Choroid plexus epithelial cell (primary cell): Measurements from ENCODE around the gene CACNA1H.
"Not testable (repeated sequence)": the region's sequence is repeated elsewhere in the genome, so short reads cannot be mapped to it uniquely, and the experiment has no call there.

Experiments
- DNase-seq: peaks from one replicate; pipeline ENCODE4 v3.0.0-alpha.2; 2010; ENCODE audit warnings: low read depth
- H3K4me3 ChIP-seq: 2 replicates; pipeline ENCODE4 v1.5.1; 2011; ENCODE audit warnings: low read depth, mild to moderate bottlenecking, control low read depth, low read length, moderate library complexity
- CTCF ChIP-seq: conservative IDR thresholded peaks from 2 replicates; pipeline ENCODE4 v1.5.1; 2011; ENCODE audit warnings: low read depth, mild to moderate bottlenecking, control low read depth, inconsistent platforms, low read length, moderate library complexity

Gene CACNA1H

GRCh38 chr16:1245452-1246020 lies 92.6 kb downstream of the CACNA1H start:
- no peak overlapping the region for H3K4me3 ChIP-seq

GRCh38 chr16:1247903-1248537 lies 95.1 kb downstream of the CACNA1H start:
- not testable (repeated sequence) for DNase-seq, H3K4me3 ChIP-seq

More at GRCh38 chr16:1245452-1246020, 92.6 kb downstream of the CACNA1H start:
- no peak for DNase-seq
- no peak for TF ChIP-seq CTCF

DNA sequence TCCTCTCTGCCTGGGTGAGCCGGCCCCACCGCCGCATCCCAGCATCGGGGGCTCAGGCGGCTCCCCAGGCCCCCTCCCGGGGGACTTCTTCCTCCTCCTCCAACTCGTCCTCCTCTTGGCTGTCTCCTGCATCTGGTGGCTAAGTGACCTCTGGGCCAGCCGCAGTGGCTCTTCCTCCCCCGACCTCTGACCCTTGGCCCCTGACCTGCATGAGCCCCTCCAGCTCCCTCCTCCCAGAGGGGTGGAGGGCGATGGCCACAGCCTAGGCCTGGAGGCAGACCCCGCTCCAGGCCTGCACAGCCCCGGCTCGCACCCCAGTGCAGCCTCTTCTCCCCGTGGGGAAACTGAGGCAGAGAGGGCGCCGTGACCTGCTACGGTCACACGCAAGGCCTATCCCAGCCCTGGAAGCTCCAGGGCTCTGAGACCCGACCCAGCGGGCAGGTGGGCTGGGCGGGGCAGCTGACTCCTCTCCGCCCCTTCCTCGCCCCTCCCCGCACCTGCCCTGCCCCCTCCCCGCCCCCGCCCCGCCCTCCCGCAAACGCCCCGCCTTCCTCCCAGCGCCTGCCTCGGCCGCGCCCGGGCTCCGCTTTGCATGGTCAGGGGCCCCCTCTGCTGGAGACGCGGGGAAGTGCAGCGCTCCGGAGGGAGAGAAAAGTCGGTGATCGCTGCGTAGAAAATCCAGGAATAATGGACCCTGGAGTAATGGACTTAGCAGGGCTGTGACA lies 96.3 kb downstream of the CACNA1H start:
- H3K4me3 ChIP-seq, DNase-seq: not testable (repeated sequence)

GRCh38 chr16:1253701-1254364 lies 100.9 kb downstream of the CACNA1H start:
- H3K4me3 ChIP-seq, DNase-seq: not testable (repeated sequence)

DNA sequence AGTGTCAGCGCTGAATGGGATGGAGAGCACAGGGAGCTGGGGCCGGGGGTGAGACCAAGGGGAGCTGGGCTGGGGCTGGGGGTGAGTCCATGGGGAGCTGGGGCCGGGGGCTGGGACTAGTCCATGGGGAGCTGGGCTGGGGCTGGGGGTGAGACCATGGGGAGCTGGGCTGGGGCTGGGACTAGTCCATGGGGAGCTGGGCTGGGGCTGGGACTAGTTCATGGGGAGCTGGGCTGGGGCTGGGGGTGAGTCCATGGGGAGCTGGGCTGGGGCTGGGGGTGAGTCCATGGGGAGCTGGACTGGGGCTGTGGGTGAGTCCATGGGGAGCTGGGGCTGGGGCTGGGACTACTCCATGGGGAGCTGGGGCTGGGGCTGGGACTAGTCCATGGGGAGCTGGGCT lies 101.9 kb downstream of the CACNA1H start:
- DNase-seq, H3K4me3 ChIP-seq: not testable (repeated sequence)

- not testable (repeated sequence) for H3K4me3 ChIP-seq, DNase-seq
These were observed 102.6 kb downstream of the CACNA1H start, which contains the start of gene TPSD1 for GRCh38 chr16:1255276-1256122. Gene TPSD1, plus strand, starts transcription at chr16:1256069. Its CDS starts 212 bp downstream, at chr16:1256281.

DNA sequence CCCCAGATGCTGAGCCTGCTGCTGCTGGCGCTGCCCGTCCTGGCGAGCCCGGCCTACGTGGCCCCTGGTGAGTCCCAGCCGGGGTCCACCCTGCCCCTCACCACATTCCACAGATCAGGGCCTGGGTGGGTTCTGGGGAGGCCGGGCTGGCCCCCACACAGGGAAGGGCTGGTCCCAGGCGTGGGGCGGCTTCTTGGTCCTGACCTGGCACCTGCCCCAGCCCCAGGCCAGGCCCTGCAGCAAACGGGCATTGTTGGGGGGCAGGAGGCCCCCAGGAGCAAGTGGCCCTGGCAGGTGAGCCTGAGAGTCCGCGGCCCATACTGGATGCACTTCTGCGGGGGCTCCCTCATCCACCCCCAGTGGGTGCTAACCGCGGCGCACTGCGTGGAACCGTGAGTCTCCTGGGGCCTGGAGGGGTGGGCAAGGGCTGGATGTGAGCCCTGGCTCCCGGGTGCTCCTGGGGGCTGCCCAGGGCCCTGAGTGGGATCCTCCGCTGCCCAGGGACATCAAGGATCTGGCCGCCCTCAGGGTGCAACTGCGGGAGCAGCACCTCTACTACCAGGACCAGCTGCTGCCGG lies 103.5 kb downstream of the CACNA1H start:
- not testable (repeated sequence) for H3K4me3 ChIP-seq, DNase-seq

GRCh38 chr16:1256874-1257322 lies 104.0 kb downstream of the CACNA1H start:
- DNase-seq: no peak
- no peak for TF ChIP-seq CTCF
- no peak overlapping the region for H3K4me3 ChIP-seq

- no peak for TF ChIP-seq CTCF
- no peak for DNase-seq
- H3K4me3 ChIP-seq: no peak overlapping the region
These were observed 104.8 kb downstream of the CACNA1H start for GRCh38 chr16:1257561-1258224.
